Mucosa of rectum (tissue), 2 donors: Measurements from ENCODE around the gene CHN2.
"Not testable (repeated sequence)": the region's sequence is repeated elsewhere in the genome, so short reads cannot be mapped to it uniquely, and the experiment has no call there.

ENCODE experiments used
- H3K27ac ChIP-seq, 2 donors: one replicate each; pipeline ENCODE4 v1.7.0; 2013; ENCODE audit warnings: inconsistent platforms in 2 of 2, low read depth in 2 of 2, low read length in 2 of 2
- H3K27me3 ChIP-seq, 2 donors: one replicate each; pipeline ENCODE4 v1.7.0; 2013; ENCODE audit warnings: low read length in 2 of 2; ENCODE audit not compliant: control insufficient read depth in 2 of 2, insufficient read depth in 2 of 2
- H3K36me3 ChIP-seq, 2 donors: one replicate each; pipeline ENCODE4 v1.7.0; 2013; ENCODE audit warnings: low read length in 2 of 2; ENCODE audit not compliant: control insufficient read depth in 2 of 2, insufficient read depth in 2 of 2
- H3K4me1 ChIP-seq, 2 donors: one replicate each; pipeline ENCODE4 v1.7.0; 2013; ENCODE audit warnings: low read length in 2 of 2, mild to moderate bottlenecking in 1 of 2; ENCODE audit not compliant: control insufficient read depth in 2 of 2, insufficient read depth in 2 of 2
- H3K4me3 ChIP-seq, 2 donors: one replicate each; pipeline ENCODE4 v1.7.0; 2013; ENCODE audit warnings: low read length in 2 of 2
- H3K9ac ChIP-seq, 2 donors: one replicate each; pipeline ENCODE4 v1.7.0; 2013; ENCODE audit warnings: low read length in 2 of 2, low read depth in 1 of 2, mild to moderate bottlenecking in 1 of 2
- H3K9me3 ChIP-seq, 2 donors: one replicate each; pipeline ENCODE4 v1.7.0; 2013; ENCODE audit warnings: low read length in 2 of 2; ENCODE audit not compliant: control insufficient read depth in 2 of 2
- donor health status: healthy.
- donor health status: Normal muscosa, but diverticular disease.

The CHN2 gene

GRCh38 chr7:29511337-29511736 lies 316.8 kb downstream of the CHN2 start:
- peaks cover 0 to 5% of the 10 kb centered on the region in 2 donors for H3K4me1 ChIP-seq
- H3K36me3 ChIP-seq, result peaks cover 20 to 25% of the 10 kb centered on the region in 2 donors
- no peaks in the 10 kb centered on the region for H3K9me3 ChIP-seq
- H3K9ac ChIP-seq, result no peak overlapping the region
- no peak overlapping the region for H3K27ac ChIP-seq
- no peak overlapping the region for H3K4me3 ChIP-seq
- no peaks in the 10 kb centered on the region for H3K27me3 ChIP-seq

DNA sequence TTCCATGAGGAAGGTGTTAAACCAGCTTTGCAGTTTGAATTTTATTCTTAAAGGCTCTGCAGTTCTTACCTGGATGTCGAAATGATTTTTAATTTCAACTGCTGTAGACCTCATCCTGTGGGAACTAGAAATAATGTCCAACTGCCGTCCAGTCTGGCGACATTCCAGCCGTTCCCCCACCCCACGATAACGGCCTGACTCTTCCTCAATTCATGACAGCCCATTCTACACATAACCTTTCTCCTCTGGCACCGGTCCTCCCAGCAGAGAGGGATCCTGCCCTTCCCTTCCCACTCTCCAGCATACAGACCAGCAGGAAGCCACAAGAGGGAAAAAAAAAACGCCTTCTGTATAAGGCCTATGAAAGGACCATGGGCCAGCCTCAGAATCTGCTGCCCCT lies 317.3 kb downstream of the CHN2 start:
- Histone ChIP-seq H3K27ac (no peak overlapping the region), H3K9ac (no peak overlapping the region), H3K36me3 (peaks cover 20 to 25% of the 10 kb centered on the region in 2 donors), H3K27me3 (no peaks in the 10 kb centered on the region), H3K4me1 (peaks cover 0 to 5% of the 10 kb centered on the region in 2 donors), H3K4me3 (no peak overlapping the region), H3K9me3 (no peaks in the 10 kb centered on the region)

- Histone ChIP-seq H3K4me3 (no peak overlapping the region), H3K9me3 (no peaks in the 10 kb centered on the region), H3K27ac (no peak overlapping the region)
These were observed 321.9 kb downstream of the CHN2 start for GRCh38 chr7:29516491-29516890.

DNA sequence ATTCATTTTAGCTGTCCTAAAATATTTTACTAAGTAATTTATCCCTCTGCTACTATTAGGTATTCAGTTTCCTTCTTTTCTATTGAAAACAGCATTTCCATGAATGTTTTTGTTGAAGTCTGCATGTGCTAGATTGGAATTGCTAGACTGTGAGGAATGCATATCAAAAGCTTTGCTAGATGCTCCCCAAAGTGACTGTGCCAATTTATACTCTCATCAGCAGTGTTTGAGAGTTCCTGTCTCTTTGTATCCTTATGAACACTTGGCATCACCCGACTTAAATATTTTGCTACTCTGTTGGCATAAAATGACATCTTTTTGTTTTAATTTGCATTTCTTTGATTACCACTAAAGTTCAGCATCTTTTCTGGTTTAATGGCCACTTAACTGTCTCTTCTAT lies 324.0 kb downstream of the CHN2 start:
- H3K4me3 ChIP-seq, result no peak overlapping the region
- H3K27me3 ChIP-seq, result no peaks in the 10 kb centered on the region
- H3K9ac ChIP-seq, result no peak overlapping the region
- no peaks in the 10 kb centered on the region for H3K9me3 ChIP-seq
- no peaks in the 10 kb centered on the region for H3K4me1 ChIP-seq
- H3K27ac ChIP-seq, result no peak overlapping the region
- H3K36me3 ChIP-seq, result peaks cover 7 to 12% of the 10 kb centered on the region in 2 donors

More at GRCh38 chr7:29516491-29516890, 321.9 kb downstream of the CHN2 start:
- no peak overlapping the region for H3K9ac ChIP-seq
- no peaks in the 10 kb centered on the region for H3K27me3 ChIP-seq
- H3K4me1 ChIP-seq, result no peaks in the 10 kb centered on the region
- peaks cover 9 to 20% of the 10 kb centered on the region in 2 donors for H3K36me3 ChIP-seq

DNA sequence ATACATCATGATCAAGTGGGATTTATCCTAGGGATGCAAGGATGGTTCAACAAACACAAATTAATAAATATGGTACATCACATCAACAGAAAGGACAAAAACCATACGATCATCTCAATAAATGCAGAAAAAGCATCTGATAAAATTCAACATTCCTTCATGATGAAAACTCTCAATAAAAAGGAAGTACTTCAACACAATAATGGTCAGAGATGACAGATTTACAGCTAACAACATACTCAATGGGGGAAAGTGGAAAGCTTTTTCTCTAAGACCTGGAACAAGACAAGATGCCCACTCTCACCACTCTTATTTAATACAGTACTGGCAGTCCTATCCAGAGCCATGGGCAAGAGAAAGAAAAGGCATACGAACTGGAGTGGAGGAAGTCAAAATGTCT lies 329.2 kb downstream of the CHN2 start:
- H3K36me3 ChIP-seq, result peaks cover 0 to 3% of the 10 kb centered on the region in 2 donors
- H3K4me3 ChIP-seq, result no peak overlapping the region
- no peak overlapping the region for H3K27ac ChIP-seq
- H3K9me3 ChIP-seq, result no peaks in the 10 kb centered on the region
- no peak overlapping the region for H3K9ac ChIP-seq
- H3K27me3 ChIP-seq, result no peaks in the 10 kb centered on the region
- H3K4me1 ChIP-seq, result no peaks in the 10 kb centered on the region

DNA sequence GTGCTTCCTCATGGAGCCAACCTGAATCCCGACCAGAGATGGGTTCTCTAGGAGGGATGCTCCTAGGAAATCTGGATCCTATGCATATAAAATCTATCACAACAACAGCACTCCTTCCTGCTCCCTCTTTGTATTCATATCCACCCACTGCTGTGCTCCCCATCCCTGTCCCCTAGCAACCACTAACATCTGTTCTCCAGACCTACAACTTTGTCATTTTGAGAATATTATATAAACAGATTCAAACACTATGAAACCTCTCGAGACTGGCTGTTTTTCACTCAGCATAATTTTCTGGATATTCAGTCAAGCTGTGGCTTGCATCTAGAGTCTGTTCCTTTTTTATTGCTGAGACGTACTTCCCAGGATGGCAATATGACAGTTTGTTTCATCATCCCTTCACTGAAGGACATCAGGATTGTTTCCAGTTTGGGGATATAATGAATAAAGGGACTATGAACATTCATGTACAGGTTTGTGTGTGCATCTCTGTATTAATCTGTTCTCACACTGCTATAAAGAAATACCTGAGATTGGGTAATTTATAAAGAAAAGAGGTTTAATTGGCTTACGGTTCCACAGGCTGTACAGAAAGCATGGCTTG lies 333.0 kb downstream of the CHN2 start:
- Histone ChIP-seq H3K4me3 (no peak overlapping the region), H3K9ac (no peak overlapping the region), H3K27ac (no peak overlapping the region), H3K9me3 (no peaks in the 10 kb centered on the region), H3K27me3 (no peaks in the 10 kb centered on the region), H3K4me1 (no peaks in the 10 kb centered on the region), H3K36me3 (no peaks in the 10 kb centered on the region)

DNA sequence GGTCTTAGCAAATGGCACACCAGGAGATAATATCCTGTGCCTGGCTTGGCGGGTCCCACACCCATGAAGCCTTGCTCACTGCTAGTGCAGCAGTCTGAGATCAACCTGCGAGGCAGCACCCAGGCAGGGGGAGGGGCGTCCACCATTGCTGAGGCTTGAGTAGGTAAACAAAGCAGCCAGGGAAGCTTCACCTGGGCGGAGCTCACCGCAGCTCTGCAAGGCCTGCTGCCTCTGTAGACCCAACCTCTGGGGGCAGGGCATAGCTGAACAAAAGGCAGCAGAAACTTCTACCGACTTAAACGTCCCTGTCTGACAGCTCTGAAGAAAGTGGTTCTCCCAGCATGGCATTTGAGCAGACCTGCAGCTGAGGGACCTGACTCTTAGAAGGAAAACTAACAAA lies 334.0 kb downstream of the CHN2 start:
- H3K27ac ChIP-seq, H3K36me3 ChIP-seq, H3K9me3 ChIP-seq, H3K27me3 ChIP-seq, H3K4me1 ChIP-seq, H3K4me3 ChIP-seq, H3K9ac ChIP-seq: not testable (repeated sequence)
